Uterus (tissue), 2 donors: ENCODE results near the gene SLFN11.

Experiments used
- POLR2A ChIP-seq, 2 donors: fragments of 450-650 bp; IDR thresholded peaks; one replicate each; pipeline ENCODE4 v1.6.1; 2016; ENCODE audit warnings: antibody characterized with exemption in 2 of 2, mild to moderate bottlenecking in 1 of 2, moderate library complexity in 1 of 2
- TF ChIP-seq, protein P1 (sequence below), 4 experiments: fragments of 200-600 bp in 2 of 4; fragments of 450-650 bp in 2 of 4; sonication (generic) in 2 of 4; IDR thresholded peaks; one replicate each; pipeline ENCODE4 v1.5.1; 2016 to 2019; ENCODE audit warnings: antibody characterized with exemption in 4 of 4, mild to moderate bottlenecking in 2 of 4, moderate library complexity in 1 of 4

GRCh38 chr17:35312346-35312745, 61.1 kb downstream of the SLFN11 start:
- no peak for TF ChIP-seq POLR2A (IDR thresholded peaks at IDR 0.05)
- TF ChIP-seq, protein P1, sequence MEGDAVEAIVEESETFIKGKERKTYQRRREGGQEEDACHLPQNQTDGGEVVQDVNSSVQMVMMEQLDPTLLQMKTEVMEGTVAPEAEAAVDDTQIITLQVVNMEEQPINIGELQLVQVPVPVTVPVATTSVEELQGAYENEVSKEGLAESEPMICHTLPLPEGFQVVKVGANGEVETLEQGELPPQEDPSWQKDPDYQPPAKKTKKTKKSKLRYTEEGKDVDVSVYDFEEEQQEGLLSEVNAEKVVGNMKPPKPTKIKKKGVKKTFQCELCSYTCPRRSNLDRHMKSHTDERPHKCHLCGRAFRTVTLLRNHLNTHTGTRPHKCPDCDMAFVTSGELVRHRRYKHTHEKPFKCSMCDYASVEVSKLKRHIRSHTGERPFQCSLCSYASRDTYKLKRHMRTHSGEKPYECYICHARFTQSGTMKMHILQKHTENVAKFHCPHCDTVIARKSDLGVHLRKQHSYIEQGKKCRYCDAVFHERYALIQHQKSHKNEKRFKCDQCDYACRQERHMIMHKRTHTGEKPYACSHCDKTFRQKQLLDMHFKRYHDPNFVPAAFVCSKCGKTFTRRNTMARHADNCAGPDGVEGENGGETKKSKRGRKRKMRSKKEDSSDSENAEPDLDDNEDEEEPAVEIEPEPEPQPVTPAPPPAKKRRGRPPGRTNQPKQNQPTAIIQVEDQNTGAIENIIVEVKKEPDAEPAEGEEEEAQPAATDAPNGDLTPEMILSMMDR (IDR thresholded peaks at IDR 0.05) = no peak
